ENCODE data around the gene ATG10. TPM values are rescaled to one million over a fixed set of nuclear protein-coding genes. Genes with fewer than 3 reads are reported as not detected.

ATG10 gene
- total RNA-seq, 1 experiment from 2014 or later = 10.0 TPM

- no peak for DNase-seq
- intact Hi-C loops (cut with micrococcal nuclease; ENCODE audit: unreplicated experiment) = loop anchor here (5.0 to 10.0 kb wide), 3 partner anchors 133 to 680 kb away; partner anchors contain the start of genes ATG10 and SSBP2
- Mint-ChIP-seq H3K36me3 (ENCODE audit: insufficient read depth, unreplicated experiment) (peaks cover 8% of the 10 kb centered on the region), H3K9me3 (ENCODE audit: low read depth, unreplicated experiment) (no peaks in the 10 kb centered on the region), H3K27me3 (ENCODE audit: unreplicated experiment) (no peaks in the 10 kb centered on the region), H3K4me3 (ENCODE audit: low read depth, unreplicated experiment) (no peak overlapping the region), H3K4me1 (ENCODE audit: low read depth, unreplicated experiment) (peaks cover 16% of the 10 kb centered on the region), H3K27ac (ENCODE audit: unreplicated experiment) (no peak overlapping the region)
- TF ChIP-seq, protein P1, sequence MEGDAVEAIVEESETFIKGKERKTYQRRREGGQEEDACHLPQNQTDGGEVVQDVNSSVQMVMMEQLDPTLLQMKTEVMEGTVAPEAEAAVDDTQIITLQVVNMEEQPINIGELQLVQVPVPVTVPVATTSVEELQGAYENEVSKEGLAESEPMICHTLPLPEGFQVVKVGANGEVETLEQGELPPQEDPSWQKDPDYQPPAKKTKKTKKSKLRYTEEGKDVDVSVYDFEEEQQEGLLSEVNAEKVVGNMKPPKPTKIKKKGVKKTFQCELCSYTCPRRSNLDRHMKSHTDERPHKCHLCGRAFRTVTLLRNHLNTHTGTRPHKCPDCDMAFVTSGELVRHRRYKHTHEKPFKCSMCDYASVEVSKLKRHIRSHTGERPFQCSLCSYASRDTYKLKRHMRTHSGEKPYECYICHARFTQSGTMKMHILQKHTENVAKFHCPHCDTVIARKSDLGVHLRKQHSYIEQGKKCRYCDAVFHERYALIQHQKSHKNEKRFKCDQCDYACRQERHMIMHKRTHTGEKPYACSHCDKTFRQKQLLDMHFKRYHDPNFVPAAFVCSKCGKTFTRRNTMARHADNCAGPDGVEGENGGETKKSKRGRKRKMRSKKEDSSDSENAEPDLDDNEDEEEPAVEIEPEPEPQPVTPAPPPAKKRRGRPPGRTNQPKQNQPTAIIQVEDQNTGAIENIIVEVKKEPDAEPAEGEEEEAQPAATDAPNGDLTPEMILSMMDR (IDR thresholded peaks at IDR 0.05; ENCODE audit: unreplicated experiment) = no peak
- no TSS peak for BruUV-seq (replicated peaks)
- CTCF ChIA-PET = interaction anchor here (3.2 kb wide), 1 partner anchor 60 kb away, joined by 43 read pairs; no protein-coding TSS in a partner anchor
These were observed 133.0 kb downstream of the ATG10 start for GRCh38 chr5:82104872-82105271.

DNA sequence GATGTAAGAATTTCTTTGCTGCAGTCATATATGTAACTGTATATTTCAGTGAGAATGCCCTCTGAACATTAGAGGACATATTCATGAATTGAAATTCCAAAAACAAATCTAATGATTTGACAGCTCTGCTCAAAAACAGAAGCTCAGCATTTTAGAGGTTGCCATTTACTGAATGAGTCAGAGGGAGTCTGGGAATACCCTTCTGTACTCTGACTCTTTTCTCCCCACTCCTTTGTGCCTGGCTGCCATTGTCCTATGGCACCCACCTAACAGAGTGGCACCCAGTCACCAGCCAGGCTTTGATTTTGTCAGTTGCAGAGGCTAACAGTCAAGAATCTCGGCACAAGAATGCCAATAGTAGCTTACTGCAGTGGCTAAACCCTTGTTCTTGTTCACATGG is 133.6 kb downstream of the ATG10 start:
- H3K9me3 Mint-ChIP-seq (ENCODE audit: low read depth, unreplicated experiment) = no peaks in the 10 kb centered on the region
- TF ChIP-seq, protein P1 (IDR thresholded peaks at IDR 0.05; ENCODE audit: unreplicated experiment) = no peak
- CTCF ChIA-PET = interaction anchor here (1.2 to 3.2 kb wide), 2 partner anchors 38 to 59 kb away, joined by 4 to 43 read pairs; no protein-coding TSS in a partner anchor
- no peaks in the 10 kb centered on the region for H3K27me3 Mint-ChIP-seq (ENCODE audit: unreplicated experiment)
- H3K36me3 Mint-ChIP-seq (ENCODE audit: insufficient read depth, unreplicated experiment) = peaks cover 4% of the 10 kb centered on the region
- no peak overlapping the region for H3K4me3 Mint-ChIP-seq (ENCODE audit: low read depth, unreplicated experiment)
- intact Hi-C loops (cut with micrococcal nuclease; ENCODE audit: unreplicated experiment) = loop anchor here (10.0 kb wide), 2 partner anchors 351 to 681 kb away; partner anchors contain the start of gene SSBP2
- H3K27ac Mint-ChIP-seq (ENCODE audit: unreplicated experiment) = no peak overlapping the region
- no peak for DNase-seq
- no TSS peak for BruUV-seq (replicated peaks)
- H3K4me1 Mint-ChIP-seq (ENCODE audit: low read depth, unreplicated experiment) = peaks cover 11% of the 10 kb centered on the region

- intact Hi-C loops (cut with micrococcal nuclease; ENCODE audit: unreplicated experiment) = loop anchor here (10.0 kb wide), 2 partner anchors 351 to 681 kb away; partner anchors contain the start of gene SSBP2
- no peak overlapping the region for H3K27ac Mint-ChIP-seq (ENCODE audit: unreplicated experiment)
- DNase-seq = no peak
- no TSS peak for BruUV-seq (replicated peaks)
- no peak overlapping the region for H3K4me3 Mint-ChIP-seq (ENCODE audit: low read depth, unreplicated experiment)
- peaks cover 4% of the 10 kb centered on the region for H3K4me1 Mint-ChIP-seq (ENCODE audit: low read depth, unreplicated experiment)
- H3K27me3 Mint-ChIP-seq (ENCODE audit: unreplicated experiment) = no peaks in the 10 kb centered on the region
- CTCF ChIA-PET = interaction anchor here (0.6 to 3.2 kb wide), 3 partner anchors 37 to 254 kb away, joined by 3 to 43 read pairs (median 4); no protein-coding TSS in a partner anchor
- no peaks in the 10 kb centered on the region for H3K36me3 Mint-ChIP-seq (ENCODE audit: insufficient read depth, unreplicated experiment)
- H3K9me3 Mint-ChIP-seq (ENCODE audit: low read depth, unreplicated experiment) = no peaks in the 10 kb centered on the region
- TF ChIP-seq, protein P1 (IDR thresholded peaks at IDR 0.05; ENCODE audit: unreplicated experiment) = no peak
These were observed 134.4 kb downstream of the ATG10 start for GRCh38 chr5:82106207-82106606.

DNA sequence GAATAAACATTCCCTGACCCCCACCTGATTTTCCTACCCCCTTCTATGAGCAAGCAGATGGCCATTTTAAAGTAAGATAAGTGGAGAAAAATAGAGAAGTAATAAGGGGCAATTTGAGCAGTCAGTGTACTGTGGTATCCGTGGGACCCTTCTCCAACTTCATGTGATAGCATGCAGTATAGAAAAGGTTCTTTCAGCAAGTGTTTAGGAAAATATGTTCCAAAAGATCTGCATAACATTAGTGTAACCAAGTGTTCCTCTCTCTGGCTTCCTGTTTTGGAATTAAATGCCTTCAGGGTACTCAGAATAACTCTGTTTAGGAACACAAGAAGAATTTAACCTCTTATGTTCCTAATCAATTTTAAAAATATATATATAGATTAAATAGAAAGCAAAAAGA is 134.9 kb downstream of the ATG10 start:
- Mint-ChIP-seq H3K9me3 (ENCODE audit: low read depth, unreplicated experiment) (no peaks in the 10 kb centered on the region), H3K27me3 (ENCODE audit: unreplicated experiment) (no peaks in the 10 kb centered on the region), H3K4me1 (ENCODE audit: low read depth, unreplicated experiment) (no peaks in the 10 kb centered on the region), H3K4me3 (ENCODE audit: low read depth, unreplicated experiment) (no peak overlapping the region), H3K27ac (ENCODE audit: unreplicated experiment) (no peak overlapping the region), H3K36me3 (ENCODE audit: insufficient read depth, unreplicated experiment) (no peaks in the 10 kb centered on the region)
- CTCF ChIA-PET = interaction anchor here (1.1 to 3.2 kb wide), 3 partner anchors 30 to 58 kb away, joined by 3 to 43 read pairs (median 4); no protein-coding TSS in a partner anchor
- intact Hi-C loops (cut with micrococcal nuclease; ENCODE audit: unreplicated experiment) = loop anchor here (1.0 to 10.0 kb wide), 3 partner anchors 60 to 682 kb away; partner anchors contain the start of gene SSBP2
- DNase-seq = no peak
- BruUV-seq (replicated peaks) = no TSS peak
- TF ChIP-seq, protein P1 (IDR thresholded peaks at IDR 0.05; ENCODE audit: unreplicated experiment) = no peak
